Stimulated activated CD4-positive, alpha-beta T cell treated with anti-CD3 and anti-CD28 coated beads, Interleukin-12 subunit alpha, Interleukin-12 subunit beta, amount 100 ng/mL, for 48 hours (primary cell): ENCODE measurements around the gene RPS6KA2.
A peak's percentile ranks its signal among the peaks of the same experiment; 100 is the strongest.

Source experiments
- DNase-seq, 3 donors: peaks; one replicate each; pipeline ENCODE4 v3.0.0-alpha.2; 2020; ENCODE audit warnings: low read depth in 2 of 3, low spot score in 1 of 3

The RPS6KA2 gene

GRCh38 chr6:166489301-166490155 is 137.5 kb downstream of the RPS6KA2 start:
- no peak for DNase-seq

GRCh38 chr6:166488701-166489100 is 138.3 kb downstream of the RPS6KA2 start:
- no peak for DNase-seq

- peak; percentile 51 to 59 (median 57) for DNase-seq
Observed at GRCh38 chr6:166488076-166488685, 138.9 kb downstream of the RPS6KA2 start.

DNA sequence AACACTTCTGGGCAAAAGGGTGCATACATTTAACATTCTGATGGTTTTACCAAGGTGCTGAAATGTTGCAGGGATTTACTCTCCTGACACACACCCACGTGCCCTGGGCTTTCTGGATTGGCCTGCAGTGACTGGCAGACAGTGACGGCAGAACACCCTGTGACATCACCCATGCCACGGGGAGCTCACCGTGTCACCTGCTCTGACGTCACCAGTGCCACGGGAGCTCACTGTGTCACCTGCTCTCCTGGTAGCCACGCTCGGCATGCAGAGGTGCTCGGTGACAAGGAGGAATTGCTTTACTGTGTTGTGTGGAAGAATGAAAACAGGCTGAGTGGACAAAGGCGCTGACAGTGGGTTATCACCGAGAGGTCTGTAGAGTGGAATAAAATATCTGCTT is 139.9 kb downstream of the RPS6KA2 start:
- DNase-seq, result no peak

DNA sequence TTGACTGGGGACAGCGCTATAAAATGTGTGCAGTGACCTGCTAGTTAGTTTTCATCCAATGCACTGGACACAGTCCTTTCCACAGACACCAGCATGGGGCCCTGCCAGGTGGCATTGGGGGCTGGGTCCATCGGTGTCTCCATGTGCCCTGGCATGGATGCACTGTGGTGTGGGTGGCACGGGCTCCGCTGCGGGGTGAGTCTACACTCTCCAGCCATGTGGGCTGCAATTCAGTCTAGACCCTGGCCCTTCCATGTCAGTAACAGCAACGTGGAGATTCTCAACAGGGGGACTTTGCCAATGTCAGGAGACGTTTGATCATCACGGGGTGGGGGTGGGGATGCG is 140.5 kb downstream of the RPS6KA2 start:
- no peak for DNase-seq

DNA sequence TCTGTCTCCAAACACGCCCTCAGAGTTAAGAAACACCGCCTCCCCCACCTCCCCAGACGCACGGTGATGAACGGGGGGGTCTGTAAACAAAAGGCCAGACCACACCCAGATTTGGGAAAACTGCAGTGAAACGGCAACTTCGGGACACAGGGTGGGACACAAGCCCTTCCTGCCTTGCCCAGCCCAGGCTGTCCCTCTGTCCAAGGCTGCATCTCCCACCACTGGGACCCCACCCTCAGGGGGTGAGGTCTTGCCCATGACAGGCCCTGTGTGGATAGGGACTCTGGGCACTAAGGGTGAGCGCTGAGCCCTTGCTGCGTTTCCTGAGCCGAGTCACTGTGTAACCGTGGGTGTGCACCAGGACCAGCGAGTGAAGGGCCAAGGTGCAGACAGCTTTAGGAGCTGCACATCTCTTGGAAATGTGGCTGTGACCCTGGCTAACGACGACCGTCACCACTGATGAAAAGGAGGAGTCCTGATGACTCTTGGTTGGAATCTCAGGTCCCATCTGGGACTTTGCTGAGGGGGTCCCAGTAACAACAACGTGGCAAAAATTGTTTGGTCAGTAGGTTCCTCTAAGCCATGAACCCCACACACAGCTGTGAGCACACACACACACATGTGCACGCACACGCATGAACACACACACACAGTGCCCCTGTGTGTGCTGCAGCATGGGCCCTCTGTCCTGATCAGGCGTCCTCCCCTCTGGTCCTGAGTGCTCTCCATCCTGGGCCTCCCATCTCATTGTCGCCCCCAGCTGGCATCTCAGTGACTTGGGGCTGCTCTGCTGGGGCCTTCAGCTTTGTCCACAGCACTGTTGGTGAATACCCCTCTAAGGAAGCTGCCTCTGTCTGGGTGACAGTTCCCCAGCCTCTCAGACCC is 141.2 kb downstream of the RPS6KA2 start:
- DNase-seq, result no peak

DNA sequence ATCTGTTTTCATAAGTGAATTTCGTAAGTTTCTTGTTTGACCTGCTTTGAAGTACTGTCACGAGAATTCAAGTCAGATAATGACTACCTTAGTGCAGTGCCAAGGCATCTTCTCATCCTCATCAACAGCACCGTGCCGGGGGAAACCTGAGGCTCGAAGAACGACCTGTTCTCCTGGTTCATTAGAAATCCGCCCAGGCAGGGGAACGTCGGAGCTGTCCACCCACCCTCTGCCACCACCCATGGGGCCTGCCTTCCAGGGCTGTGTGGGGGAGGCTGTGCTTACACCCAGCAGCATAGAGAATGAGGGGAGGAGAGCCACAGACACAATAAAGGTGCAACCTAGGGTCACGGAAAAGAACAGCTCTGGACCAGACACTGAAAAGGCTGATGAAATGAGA is 142.2 kb downstream of the RPS6KA2 start:
- DNase-seq, result no peak

DNA sequence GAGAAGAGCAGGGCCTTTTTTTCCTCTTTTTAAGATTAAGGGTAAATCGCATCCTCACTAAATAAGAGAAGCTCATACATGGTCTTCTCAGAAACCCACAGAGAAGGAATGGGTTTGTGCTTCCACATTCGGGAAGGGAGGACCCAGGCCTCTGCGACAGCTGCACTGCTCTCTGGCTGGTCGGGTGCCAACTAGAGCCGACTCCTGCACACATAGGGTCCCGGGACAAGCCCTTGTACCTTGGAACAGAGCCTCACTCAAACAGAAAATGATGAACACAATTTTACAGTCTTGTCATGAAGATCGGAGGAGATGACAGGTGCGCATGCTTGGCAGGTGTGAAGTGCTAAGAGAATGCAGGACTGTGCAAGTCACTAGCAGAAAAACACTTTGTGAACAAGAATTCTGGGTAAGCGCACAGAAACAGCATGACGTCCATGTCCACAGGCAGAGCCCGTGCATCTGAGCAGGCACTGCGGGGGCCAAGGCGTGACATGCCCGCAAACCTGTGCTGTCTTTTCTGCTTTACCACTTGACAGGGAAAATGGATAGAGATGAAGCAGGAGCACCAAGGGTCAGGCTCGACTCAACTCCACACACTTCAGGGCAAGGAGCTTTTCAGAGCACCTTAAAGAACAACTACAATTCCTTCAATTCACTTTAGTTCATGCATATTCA is 143.3 kb downstream of the RPS6KA2 start:
- no peak for DNase-seq

- no peak for DNase-seq
Observed at GRCh38 chr6:166483026-166483425, 144.0 kb downstream of the RPS6KA2 start.

DNA sequence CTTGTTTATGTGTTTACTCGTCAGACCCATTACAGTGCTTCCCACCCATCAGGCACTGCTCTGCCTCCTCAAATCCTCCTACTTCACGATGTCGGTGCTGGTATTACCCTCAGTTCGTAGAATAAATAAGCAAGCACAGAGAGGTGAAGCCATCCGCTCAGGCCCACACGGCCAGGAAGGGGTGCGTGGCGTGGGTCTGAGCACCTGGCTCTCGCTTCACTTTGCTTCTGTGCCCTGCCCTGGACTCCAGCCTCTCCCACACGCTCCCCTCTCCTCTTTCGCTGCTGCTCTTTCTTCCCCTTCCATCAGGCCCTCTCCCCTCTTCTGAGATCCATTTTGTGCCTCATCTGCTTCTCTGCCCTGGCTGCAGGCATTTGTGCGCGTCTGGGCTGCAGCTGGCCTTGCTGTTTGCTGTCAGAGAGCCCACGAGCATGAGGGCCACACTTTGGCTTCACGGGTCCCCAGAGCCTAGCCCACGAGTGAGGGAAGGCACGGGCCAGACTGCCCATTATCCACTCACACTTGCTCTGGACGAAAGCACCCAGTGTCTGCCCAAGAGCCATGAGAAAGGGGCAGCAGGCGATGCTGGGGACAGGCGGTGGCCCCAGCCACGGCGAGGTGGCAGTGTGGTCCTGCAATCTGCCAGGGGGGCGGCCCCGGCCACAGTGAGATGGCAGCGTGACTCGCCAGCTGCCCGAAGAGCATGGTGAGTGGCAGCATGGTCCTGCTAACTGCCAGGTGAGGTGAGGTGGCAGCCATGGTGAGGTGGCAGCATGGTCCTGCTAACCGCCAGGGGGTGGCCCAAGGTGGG is 148.1 kb downstream of the RPS6KA2 start:
- DNase-seq, result no peak

DNA sequence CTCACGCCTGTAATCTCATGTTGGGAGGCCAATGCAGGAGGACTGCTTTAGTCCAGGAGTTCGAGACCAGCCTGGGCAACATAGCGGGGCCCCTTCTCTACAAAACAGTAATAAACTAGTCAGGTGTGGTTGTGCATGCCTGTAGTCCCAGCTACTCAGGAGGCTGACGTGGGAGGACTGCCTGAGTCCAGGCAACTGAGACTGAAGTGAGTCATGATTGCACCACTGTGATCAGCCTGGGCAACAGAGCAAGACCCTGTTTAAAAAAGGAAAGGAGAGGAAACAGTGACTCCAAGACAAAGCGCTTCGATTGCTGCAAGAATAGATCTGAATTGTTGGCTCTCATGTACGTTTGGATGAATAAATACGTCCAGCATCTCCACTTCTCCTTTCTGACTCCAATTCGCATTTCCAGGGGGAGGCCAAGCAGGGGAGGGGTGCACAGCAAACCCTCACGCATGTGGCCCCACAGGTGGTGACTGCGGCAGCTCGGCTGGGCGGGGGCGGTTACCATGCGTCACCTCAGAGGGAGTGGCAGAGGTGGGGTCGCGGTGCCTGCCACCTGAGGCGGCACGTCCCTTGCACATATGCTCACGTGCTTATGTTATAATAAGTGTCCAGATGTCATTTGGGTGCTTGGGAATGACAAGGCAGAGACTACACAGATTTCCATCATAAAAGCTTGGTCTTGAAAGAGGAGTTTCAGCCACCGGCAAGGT is 149.2 kb downstream of the RPS6KA2 start:
- no peak for DNase-seq

GRCh38 chr6:166476634-166477215 is 150.3 kb downstream of the RPS6KA2 start:
- DNase-seq, result no peak

DNA sequence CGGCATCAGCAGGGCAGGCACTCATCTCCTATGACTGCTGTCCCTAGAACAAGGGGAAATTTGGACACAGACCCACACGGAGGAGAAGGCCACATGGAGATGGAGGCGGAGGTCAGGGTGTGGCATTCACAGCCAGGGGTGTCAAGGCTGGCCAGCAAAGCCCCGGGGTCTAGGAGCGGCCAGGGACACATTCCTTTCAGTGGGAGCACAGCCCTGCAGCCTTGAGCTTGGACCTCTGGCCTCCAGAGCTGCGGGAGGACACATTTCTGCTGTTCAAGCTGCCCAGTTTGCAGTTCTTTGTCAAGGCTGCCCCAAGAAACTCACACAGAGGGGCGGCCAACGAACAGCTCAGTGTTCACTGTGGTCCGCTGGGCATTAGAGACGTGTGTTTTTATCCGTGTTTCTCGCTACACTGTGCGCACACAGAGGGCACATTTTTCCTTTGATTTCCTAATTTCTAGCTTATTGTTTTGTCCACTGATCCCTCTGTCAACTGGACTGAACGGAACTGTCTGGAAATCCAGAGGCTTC is 150.9 kb downstream of the RPS6KA2 start:
- DNase-seq, result no peak

- no peak for DNase-seq
Observed at GRCh38 chr6:166474721-166475565, 152.1 kb downstream of the RPS6KA2 start.

DNA sequence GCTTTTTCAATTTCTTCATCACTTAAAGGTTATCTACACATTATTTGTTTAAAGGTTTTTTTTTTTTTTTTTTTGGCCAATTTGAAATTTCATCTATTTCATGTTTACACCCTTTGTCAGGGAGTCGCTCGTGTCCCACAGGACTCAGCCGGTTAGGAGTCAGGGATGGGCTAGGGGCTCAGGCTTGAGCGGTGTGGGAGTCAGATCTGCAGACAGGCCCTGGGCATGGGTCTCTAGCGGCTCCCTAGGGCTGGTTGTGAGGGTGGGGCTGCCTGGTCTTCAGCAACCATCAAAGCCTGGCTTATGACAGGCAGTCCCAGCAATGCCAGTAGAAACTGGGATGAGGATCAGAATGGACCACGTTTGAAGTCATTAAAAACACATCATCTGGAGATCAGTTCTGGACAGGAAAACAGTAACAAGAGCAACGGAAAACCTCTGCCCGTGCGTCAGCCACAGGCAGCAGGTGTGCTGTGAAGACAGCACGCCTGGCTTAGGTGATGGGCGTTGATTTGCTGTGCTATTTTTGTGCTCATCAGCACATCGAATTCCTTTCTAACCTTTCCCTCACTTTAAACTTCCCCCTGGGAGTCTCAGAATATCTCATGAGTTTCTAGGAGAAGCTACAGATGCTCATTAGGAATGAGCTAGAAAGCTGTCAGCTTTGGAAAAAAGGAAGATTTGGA is 153.0 kb downstream of the RPS6KA2 start:
- DNase-seq, result no peak

GRCh38 chr6:166472636-166473035 is 154.4 kb downstream of the RPS6KA2 start:
- DNase-seq, result no peak

GRCh38 chr6:166471797-166472260 is 155.2 kb downstream of the RPS6KA2 start:
- DNase-seq, result no peak
